ENCODE measurements around the gene ELFN1.

Gene ELFN1

GRCh38 chr7:1733908-1734730 is 64.0 kb downstream of the ELFN1 start:
- no peak for TF ChIP-seq CTCF (IDR thresholded peaks at IDR 0.05; ENCODE audit: insufficient read depth, low read depth, low read length, missing control alignments)
- no peak for DNase-seq (ENCODE audit: low read depth)
- no peak overlapping the region for H3K4me3 ChIP-seq (ENCODE audit: low read depth, low read length)

GRCh38 chr7:1735262-1735661 is 65.2 kb downstream of the ELFN1 start:
- no peak for TF ChIP-seq CTCF (IDR thresholded peaks at IDR 0.05; ENCODE audit: insufficient read depth, low read depth, low read length, missing control alignments)
- H3K4me3 ChIP-seq (ENCODE audit: low read depth, low read length) = no peak overlapping the region
- DNase-seq (ENCODE audit: low read depth) = no peak

- TF ChIP-seq CTCF (IDR thresholded peaks at IDR 0.05; ENCODE audit: insufficient read depth, low read depth, low read length, missing control alignments) = no peak
- no peak for DNase-seq (ENCODE audit: low read depth)
These were observed 65.9 kb downstream of the ELFN1 start for GRCh38 chr7:1735806-1736483.

GRCh38 chr7:1736484-1736817 is 66.4 kb downstream of the ELFN1 start:
- DNase-seq (ENCODE audit: low read depth) = no peak
- TF ChIP-seq CTCF (IDR thresholded peaks at IDR 0.05; ENCODE audit: insufficient read depth, low read depth, low read length, missing control alignments) = no peak
- H3K4me3 ChIP-seq (ENCODE audit: low read depth, low read length) = no peak overlapping the region

More at GRCh38 chr7:1735806-1736483, 65.9 kb downstream of the ELFN1 start:
- no peak overlapping the region for H3K4me3 ChIP-seq (ENCODE audit: low read depth, low read length)

- no peak overlapping the region for H3K4me3 ChIP-seq (ENCODE audit: low read depth, low read length)
- no peak for DNase-seq (ENCODE audit: low read depth)
- TF ChIP-seq CTCF (IDR thresholded peaks at IDR 0.05; ENCODE audit: insufficient read depth, low read depth, low read length, missing control alignments) = no peak
These were observed 66.8 kb downstream of the ELFN1 start for GRCh38 chr7:1736830-1737229.

- no peak for TF ChIP-seq CTCF (IDR thresholded peaks at IDR 0.05; ENCODE audit: insufficient read depth, low read depth, low read length, missing control alignments)
- no peak overlapping the region for H3K4me3 ChIP-seq (ENCODE audit: low read depth, low read length)
- DNase-seq (ENCODE audit: low read depth) = no peak
These were observed 67.4 kb downstream of the ELFN1 start for GRCh38 chr7:1737523-1737922.

Measured in GM12865 (cell line).